ENCODE measurements around the gene HCK.

- TF ChIP-seq, protein P1, sequence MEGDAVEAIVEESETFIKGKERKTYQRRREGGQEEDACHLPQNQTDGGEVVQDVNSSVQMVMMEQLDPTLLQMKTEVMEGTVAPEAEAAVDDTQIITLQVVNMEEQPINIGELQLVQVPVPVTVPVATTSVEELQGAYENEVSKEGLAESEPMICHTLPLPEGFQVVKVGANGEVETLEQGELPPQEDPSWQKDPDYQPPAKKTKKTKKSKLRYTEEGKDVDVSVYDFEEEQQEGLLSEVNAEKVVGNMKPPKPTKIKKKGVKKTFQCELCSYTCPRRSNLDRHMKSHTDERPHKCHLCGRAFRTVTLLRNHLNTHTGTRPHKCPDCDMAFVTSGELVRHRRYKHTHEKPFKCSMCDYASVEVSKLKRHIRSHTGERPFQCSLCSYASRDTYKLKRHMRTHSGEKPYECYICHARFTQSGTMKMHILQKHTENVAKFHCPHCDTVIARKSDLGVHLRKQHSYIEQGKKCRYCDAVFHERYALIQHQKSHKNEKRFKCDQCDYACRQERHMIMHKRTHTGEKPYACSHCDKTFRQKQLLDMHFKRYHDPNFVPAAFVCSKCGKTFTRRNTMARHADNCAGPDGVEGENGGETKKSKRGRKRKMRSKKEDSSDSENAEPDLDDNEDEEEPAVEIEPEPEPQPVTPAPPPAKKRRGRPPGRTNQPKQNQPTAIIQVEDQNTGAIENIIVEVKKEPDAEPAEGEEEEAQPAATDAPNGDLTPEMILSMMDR (IDR thresholded peaks at IDR 0.05; ENCODE audit: insufficient read depth, low read depth, low read length) = no peak
- TF ChIP-seq EZH2 (IDR thresholded peaks at IDR 0.05; ENCODE audit: insufficient read depth, low read length) = no peak
These were observed 16.6 kb upstream of the HCK start for GRCh38 chr20:32035426-32035779.
